Measurements from ENCODE around the gene GALNT11. TPM values are rescaled to one million over a fixed set of nuclear protein-coding genes. Genes with fewer than 3 reads are reported as not detected.
A peak's percentile ranks its signal among the peaks of the same experiment; 100 is the strongest.

Gene GALNT11
- total and polyA plus RNA-seq, 12 donors = 13.2 to 28.4 (median 21.7) TPM

DNA sequence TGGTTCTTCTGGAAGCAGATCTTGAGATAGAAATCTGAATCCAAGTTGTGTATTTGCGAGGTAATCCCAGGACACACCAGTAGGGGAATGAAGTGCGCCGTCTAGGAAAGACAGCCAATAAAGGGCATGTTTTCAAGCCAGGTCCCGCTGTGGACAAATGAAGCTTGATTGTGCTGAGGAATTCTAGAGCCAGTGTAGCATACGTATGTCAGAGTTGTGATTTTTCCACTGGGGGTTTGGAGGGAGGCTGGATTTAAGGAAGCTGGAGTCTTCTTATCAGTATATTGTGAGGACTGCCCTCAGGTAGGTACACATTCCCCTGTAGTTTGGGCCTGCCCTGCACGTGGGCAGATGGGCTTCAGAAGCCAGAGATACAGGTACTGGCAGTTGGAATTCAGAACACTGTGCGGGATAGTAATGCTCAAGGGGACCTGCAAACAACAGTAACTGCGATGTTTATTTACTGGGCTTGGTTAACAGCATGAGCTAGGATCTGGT is 50.9 kb downstream of the GALNT11 start:
- Histone ChIP-seq H3K4me1 (peaks cover 0 to 27% (median 11%) of the 10 kb centered on the region in 9 donors), H3K9me3 (no peaks in the 10 kb centered on the region), H3K4me3 (no peak overlapping the region), H3K36me3 (no peaks in the 10 kb centered on the region), H3K27me3 (no peaks in the 10 kb centered on the region), H3K27ac (no peak overlapping the region)
- intact Hi-C loops (cut with DNase I) = no loop called here
- ATAC-seq = peak in 2 of 8 donors; percentile 22 to 41
- no peak for DNase-seq
- TF ChIP-seq, protein P1, sequence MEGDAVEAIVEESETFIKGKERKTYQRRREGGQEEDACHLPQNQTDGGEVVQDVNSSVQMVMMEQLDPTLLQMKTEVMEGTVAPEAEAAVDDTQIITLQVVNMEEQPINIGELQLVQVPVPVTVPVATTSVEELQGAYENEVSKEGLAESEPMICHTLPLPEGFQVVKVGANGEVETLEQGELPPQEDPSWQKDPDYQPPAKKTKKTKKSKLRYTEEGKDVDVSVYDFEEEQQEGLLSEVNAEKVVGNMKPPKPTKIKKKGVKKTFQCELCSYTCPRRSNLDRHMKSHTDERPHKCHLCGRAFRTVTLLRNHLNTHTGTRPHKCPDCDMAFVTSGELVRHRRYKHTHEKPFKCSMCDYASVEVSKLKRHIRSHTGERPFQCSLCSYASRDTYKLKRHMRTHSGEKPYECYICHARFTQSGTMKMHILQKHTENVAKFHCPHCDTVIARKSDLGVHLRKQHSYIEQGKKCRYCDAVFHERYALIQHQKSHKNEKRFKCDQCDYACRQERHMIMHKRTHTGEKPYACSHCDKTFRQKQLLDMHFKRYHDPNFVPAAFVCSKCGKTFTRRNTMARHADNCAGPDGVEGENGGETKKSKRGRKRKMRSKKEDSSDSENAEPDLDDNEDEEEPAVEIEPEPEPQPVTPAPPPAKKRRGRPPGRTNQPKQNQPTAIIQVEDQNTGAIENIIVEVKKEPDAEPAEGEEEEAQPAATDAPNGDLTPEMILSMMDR (IDR thresholded peaks at IDR 0.05) = peak in 8 of 9 donors; percentile 9 to 46 (median 28)
- 71 to 77% methylated on average over 8 of the region's 8 CpGs for WGBS, 2 donors

DNA sequence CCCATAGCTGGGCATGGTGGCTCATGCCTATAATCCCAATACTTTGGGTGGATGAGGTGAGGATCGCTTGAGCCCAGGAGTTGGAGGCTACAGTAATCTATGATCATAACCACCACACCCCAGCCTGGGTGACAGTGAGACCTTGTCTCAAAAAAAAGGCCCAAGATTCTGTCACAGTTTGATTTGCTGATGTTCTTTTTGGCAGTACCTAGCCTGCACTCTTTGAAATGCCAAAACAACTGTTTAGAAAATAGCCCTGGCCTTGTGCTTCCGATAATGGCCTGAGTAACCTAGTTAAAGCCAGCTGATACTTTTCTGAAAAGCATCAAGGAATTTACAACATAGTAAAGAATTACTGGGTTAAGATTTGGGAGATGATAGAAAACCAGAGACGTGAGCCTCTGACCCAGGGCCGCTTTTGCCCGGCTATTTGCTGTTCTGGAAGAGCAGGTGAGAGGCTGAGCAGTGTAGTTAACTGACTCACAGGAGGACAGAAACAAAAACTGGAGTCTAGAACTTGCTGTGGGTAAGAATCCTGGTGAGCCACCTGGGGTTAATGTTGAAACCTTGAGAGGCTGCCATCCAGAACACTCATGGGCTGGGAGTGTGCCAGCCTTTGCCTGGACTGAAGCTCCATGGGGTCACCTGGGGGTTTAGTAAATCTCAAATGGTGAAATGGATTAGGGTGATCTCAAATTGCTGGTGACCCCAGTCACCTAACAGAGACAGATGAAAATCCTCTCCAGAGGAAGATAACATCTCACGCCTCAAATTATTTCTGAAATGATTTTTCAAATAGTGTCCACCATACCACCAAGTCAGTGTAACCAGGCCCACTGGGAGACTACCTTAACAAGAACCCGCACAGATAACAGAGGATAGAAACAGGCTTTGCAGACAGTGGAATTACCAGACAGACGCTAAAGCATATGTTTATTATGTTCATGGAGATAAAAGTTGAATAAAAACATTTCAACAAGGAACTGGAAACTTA is 51.8 kb downstream of the GALNT11 start:
- H3K36me3 ChIP-seq = no peaks in the 10 kb centered on the region
- H3K9me3 ChIP-seq = no peaks in the 10 kb centered on the region
- intact Hi-C loops (cut with DNase I) = no loop called here
- no peak overlapping the region for H3K4me3 ChIP-seq
- 86 to 89% methylated on average over 8 of the region's 8 CpGs for WGBS, 2 donors
- peaks cover 0 to 27% (median 12%) of the 10 kb centered on the region in 9 donors for H3K4me1 ChIP-seq
- no peak overlapping the region for H3K27ac ChIP-seq
- DNase-seq (peak in 1 of 2 donors; percentile 19), ATAC-seq (peak in 4 of 8 donors; percentile 34 to 71 (median 54))
- H3K27me3 ChIP-seq = no peaks in the 10 kb centered on the region
- TF ChIP-seq, protein P1 (IDR thresholded peaks at IDR 0.05) = no peak

DNA sequence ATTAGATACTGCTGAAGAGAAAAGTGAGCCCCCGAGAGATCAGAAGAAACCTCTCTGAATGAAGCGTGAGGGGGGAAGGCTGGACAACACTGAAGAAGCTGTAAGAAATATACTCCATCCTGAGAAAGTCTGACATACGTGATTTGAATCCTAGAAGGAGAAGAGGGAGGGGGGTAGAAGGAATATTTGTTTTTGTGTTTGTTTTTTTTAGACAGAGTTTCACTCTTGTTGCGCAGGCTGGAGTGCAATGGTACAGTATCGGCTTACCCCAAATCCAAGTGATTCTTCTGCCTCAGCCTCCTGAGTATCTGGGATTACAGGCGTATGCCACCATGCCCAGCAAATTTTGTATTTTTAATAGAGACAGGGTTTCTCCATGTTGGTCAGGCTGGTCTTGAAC is 52.6 kb downstream of the GALNT11 start:
- TF ChIP-seq, protein P1 (IDR thresholded peaks at IDR 0.05) = no peak
- 82 to 87% methylated on average over 6 of the region's 6 CpGs for WGBS, 2 donors
- no peak for ATAC-seq
- Histone ChIP-seq H3K36me3 (no peaks in the 10 kb centered on the region), H3K4me3 (no peak overlapping the region), H3K9me3 (no peaks in the 10 kb centered on the region), H3K27ac (no peak overlapping the region), H3K27me3 (no peaks in the 10 kb centered on the region), H3K4me1 (peaks cover 0 to 27% (median 17%) of the 10 kb centered on the region in 9 donors)
- intact Hi-C loops (cut with DNase I) = no loop called here
- DNase-seq = no peak

DNA sequence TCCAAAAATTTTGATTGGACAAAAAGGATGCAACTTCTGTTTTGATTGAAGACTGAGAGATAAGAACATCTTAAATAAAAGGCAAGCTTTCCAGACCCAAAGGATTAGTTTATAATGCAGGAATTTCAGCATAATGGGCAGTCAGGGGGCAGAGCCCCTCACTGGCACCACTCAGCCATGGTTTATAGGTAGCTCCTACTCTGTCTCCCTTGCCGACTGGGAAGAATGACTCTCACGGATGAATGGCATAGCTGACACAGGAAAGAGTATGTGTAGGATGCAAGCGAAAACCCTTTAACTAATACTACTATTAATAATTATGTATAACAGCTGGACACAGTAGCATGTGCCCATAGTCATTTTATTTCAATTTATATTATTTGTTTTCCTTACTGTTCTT is 53.3 kb downstream of the GALNT11 start:
- Histone ChIP-seq H3K4me3 (no peak overlapping the region), H3K27ac (no peak overlapping the region), H3K36me3 (no peaks in the 10 kb centered on the region), H3K9me3 (no peaks in the 10 kb centered on the region), H3K4me1 (peaks cover 0 to 27% (median 17%) of the 10 kb centered on the region in 9 donors), H3K27me3 (no peaks in the 10 kb centered on the region)
- 77 to 84% methylated on average over 3 of the region's 3 CpGs for WGBS, 2 donors
- no peak for ATAC-seq
- TF ChIP-seq, protein P1 (IDR thresholded peaks at IDR 0.05) = no peak
- no peak for DNase-seq
- intact Hi-C loops (cut with DNase I) = no loop called here
